ENCODE data around the gene CCDC142. TPM values are rescaled to one million over a fixed set of nuclear protein-coding genes. Genes with fewer than 3 reads are reported as not detected.

Gene CCDC142
- total and polyA plus RNA-seq, 9 of the 15 experiments (the other 6 are each of a cell fraction or from before 2014, with no cell fraction given): 0.55 to 11.7 (median 7.2) TPM

DNA sequence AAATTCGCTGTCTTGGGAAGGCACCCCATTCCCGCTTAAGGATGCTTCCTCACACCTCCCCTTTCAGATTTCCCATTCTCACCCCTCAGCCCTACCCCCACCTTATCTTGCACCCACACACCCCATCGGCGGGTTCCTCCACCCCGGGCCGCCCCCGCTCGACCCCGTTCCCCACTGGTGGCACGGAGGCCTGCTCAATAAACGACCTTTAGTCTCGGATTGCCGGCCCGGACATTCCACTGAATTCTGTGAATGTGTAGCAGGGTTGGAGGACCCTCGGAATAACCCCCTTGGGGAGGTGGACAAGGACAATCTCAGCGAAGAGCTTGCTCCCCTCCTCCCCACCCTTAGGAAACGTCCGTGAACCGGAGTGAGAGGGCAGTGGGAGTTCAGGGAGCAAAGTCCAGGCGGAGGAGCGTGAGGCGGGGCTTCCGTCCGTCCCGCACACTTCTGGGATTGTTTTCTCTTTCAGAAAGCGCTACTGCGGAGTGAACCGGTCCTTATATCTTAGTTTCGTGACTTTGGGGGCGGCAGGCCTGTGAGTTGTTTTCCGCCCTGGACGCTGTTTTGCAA is 19.4 kb upstream of the CCDC142 start (continued):
- TF ChIP-seq, protein P1, sequence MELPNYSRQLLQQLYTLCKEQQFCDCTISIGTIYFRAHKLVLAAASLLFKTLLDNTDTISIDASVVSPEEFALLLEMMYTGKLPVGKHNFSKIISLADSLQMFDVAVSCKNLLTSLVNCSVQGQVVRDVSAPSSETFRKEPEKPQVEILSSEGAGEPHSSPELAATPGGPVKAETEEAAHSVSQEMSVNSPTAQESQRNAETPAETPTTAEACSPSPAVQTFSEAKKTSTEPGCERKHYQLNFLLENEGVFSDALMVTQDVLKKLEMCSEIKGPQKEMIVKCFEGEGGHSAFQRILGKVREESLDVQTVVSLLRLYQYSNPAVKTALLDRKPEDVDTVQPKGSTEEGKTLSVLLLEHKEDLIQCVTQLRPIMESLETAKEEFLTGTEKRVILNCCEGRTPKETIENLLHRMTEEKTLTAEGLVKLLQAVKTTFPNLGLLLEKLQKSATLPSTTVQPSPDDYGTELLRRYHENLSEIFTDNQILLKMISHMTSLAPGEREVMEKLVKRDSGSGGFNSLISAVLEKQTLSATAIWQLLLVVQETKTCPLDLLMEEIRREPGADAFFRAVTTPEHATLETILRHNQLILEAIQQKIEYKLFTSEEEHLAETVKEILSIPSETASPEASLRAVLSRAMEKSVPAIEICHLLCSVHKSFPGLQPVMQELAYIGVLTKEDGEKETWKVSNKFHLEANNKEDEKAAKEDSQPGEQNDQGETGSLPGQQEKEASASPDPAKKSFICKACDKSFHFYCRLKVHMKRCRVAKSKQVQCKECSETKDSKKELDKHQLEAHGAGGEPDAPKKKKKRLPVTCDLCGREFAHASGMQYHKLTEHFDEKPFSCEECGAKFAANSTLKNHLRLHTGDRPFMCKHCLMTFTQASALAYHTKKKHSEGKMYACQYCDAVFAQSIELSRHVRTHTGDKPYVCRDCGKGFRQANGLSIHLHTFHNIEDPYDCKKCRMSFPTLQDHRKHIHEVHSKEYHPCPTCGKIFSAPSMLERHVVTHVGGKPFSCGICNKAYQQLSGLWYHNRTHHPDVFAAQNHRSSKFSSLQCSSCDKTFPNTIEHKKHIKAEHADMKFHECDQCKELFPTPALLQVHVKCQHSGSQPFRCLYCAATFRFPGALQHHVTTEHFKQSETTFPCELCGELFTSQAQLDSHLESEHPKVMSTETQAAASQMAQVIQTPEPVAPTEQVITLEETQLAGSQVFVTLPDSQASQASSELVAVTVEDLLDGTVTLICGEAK (IDR thresholded peaks at IDR 0.05): no peak
- TF ChIP-seq, protein P1 (CRISPR knock-in tag; IDR thresholded peaks at IDR 0.05): no peak
- TF ChIP-seq NFATC3 (IDR thresholded peaks at IDR 0.05): no peak
- no peak for TF ChIP-seq ZNF436 (CRISPR knock-in tag; IDR thresholded peaks at IDR 0.05)
- no peak for TF ChIP-seq CBX8 (IDR thresholded peaks at IDR 0.05; ENCODE audit: borderline replicate concordance, extremely low read depth, low read depth, low read length, poor library complexity, severe bottlenecking)
- TF ChIP-seq POLR2AphosphoS5 (IDR thresholded peaks at IDR 0.05; ENCODE audit: control insufficient read depth, insufficient read depth, low read depth, low read length): peak; percentile 24; the same call in 1 of the 2 replicates
- TF ChIP-seq, protein P2, sequence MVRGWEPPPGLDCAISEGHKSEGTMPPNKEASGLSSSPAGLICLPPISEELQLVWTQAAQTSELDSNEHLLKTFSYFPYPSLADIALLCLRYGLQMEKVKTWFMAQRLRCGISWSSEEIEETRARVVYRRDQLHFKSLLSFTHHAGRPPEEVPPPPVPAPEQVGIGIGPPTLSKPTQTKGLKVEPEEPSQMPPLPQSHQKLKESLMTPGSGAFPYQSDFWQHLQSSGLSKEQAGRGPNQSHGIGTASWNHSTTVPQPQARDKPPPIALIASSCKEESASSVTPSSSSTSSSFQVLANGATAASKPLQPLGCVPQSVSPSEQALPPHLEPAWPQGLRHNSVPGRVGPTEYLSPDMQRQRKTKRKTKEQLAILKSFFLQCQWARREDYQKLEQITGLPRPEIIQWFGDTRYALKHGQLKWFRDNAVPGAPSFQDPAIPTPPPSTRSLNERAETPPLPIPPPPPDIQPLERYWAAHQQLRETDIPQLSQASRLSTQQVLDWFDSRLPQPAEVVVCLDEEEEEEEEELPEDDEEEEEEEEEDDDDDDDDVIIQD (CRISPR knock-in tag; IDR thresholded peaks at IDR 0.05): no peak
- no peak for TF ChIP-seq ZNF121 (CRISPR knock-in tag; conservative IDR thresholded peaks at IDR 0.05)
- no peak for TF ChIP-seq DACH1 (IDR thresholded peaks at IDR 0.05; ENCODE audit: partially characterized antibody)
- TF ChIP-seq ZNF785 (CRISPR knock-in tag; IDR thresholded peaks at IDR 0.05): no peak
- no peak for TF ChIP-seq POLR3G (IDR thresholded peaks at IDR 0.05; ENCODE audit: extremely low read depth, insufficient read length, insufficient replicate concordance)
- TF ChIP-seq, protein P3, sequence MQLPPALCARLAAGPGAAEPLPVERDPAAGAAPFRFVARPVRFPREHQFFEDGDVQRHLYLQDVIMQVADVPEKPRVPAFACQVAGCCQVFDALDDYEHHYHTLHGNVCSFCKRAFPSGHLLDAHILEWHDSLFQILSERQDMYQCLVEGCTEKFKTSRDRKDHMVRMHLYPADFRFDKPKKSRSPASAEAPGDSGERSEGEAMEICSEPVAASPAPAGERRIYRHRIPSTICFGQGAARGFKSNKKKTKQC (CRISPR knock-in tag; IDR thresholded peaks at IDR 0.05): no peak
- TF ChIP-seq CEBPB (tag; IDR thresholded peaks at IDR 0.05): no peak
- TF ChIP-seq MTA1 (IDR thresholded peaks at IDR 0.05; ENCODE audit: borderline replicate concordance): peak; percentile 46; the same call in 1 of the 2 replicates
- TF ChIP-seq ZNF347 (CRISPR knock-in tag; IDR thresholded peaks at IDR 0.05; ENCODE audit: low read depth): no peak
- TF ChIP-seq ZKSCAN8 (CRISPR knock-in tag; IDR thresholded peaks at IDR 0.05): no peak
- no peak for TF ChIP-seq KAT8 (IDR thresholded peaks at IDR 0.05; ENCODE audit: low read depth)
- no peak for TF ChIP-seq STAT5A (IDR thresholded peaks at IDR 0.05; ENCODE audit: borderline replicate concordance, low read length)

Measured in K562 (cell line).